Measurements from ENCODE around the gene JAZF1.

JAZF1 gene

GRCh38 chr7:27971171-27971812 is 209.3 kb downstream of the JAZF1 start:
- in situ Hi-C loops (cut with HindIII; ENCODE audit: low sequenced_read_pairs), result no loop called here
- no peak for TF ChIP-seq CTCF (IDR thresholded peaks at IDR 0.05; ENCODE audit: low read depth, low read length)
- no peak overlapping the region for H3K4me3 ChIP-seq (ENCODE audit: low read depth, low read length)
- DNase-seq (ENCODE audit: low read depth, low spot score), result no peak

GRCh38 chr7:27970350-27970749 is 210.2 kb downstream of the JAZF1 start:
- no peak for TF ChIP-seq CTCF (IDR thresholded peaks at IDR 0.05; ENCODE audit: low read depth, low read length)
- H3K4me3 ChIP-seq (ENCODE audit: low read depth, low read length), result no peak overlapping the region
- in situ Hi-C loops (cut with HindIII; ENCODE audit: low sequenced_read_pairs), result no loop called here
- no peak for DNase-seq (ENCODE audit: low read depth, low spot score)

GRCh38 chr7:27969346-27969745 is 211.2 kb downstream of the JAZF1 start:
- H3K4me3 ChIP-seq (ENCODE audit: low read depth, low read length), result no peak overlapping the region
- DNase-seq (ENCODE audit: low read depth, low spot score), result no peak
- TF ChIP-seq CTCF (IDR thresholded peaks at IDR 0.05; ENCODE audit: low read depth, low read length), result no peak
- in situ Hi-C loops (cut with HindIII; ENCODE audit: low sequenced_read_pairs), result no loop called here

- H3K4me3 ChIP-seq (ENCODE audit: low read depth, low read length), result no peak overlapping the region
- TF ChIP-seq CTCF (IDR thresholded peaks at IDR 0.05; ENCODE audit: low read depth, low read length), result no peak
- no peak for DNase-seq (ENCODE audit: low read depth, low spot score)
- in situ Hi-C loops (cut with HindIII; ENCODE audit: low sequenced_read_pairs), result no loop called here
Observed at GRCh38 chr7:27967639-27968038, 213.0 kb downstream of the JAZF1 start.

GRCh38 chr7:27966219-27966780 is 214.3 kb downstream of the JAZF1 start:
- no peak for TF ChIP-seq CTCF (IDR thresholded peaks at IDR 0.05; ENCODE audit: low read depth, low read length)
- in situ Hi-C loops (cut with HindIII; ENCODE audit: low sequenced_read_pairs), result no loop called here
- H3K4me3 ChIP-seq (ENCODE audit: low read depth, low read length), result no peak overlapping the region
- no peak for DNase-seq (ENCODE audit: low read depth, low spot score)

GRCh38 chr7:27965650-27966049 is 214.9 kb downstream of the JAZF1 start:
- DNase-seq (ENCODE audit: low read depth, low spot score), result no peak
- no peak for TF ChIP-seq CTCF (IDR thresholded peaks at IDR 0.05; ENCODE audit: low read depth, low read length)
- H3K4me3 ChIP-seq (ENCODE audit: low read depth, low read length), result no peak overlapping the region
- in situ Hi-C loops (cut with HindIII; ENCODE audit: low sequenced_read_pairs), result no loop called here
